Measurements from ENCODE around the gene IQGAP1.

DNA sequence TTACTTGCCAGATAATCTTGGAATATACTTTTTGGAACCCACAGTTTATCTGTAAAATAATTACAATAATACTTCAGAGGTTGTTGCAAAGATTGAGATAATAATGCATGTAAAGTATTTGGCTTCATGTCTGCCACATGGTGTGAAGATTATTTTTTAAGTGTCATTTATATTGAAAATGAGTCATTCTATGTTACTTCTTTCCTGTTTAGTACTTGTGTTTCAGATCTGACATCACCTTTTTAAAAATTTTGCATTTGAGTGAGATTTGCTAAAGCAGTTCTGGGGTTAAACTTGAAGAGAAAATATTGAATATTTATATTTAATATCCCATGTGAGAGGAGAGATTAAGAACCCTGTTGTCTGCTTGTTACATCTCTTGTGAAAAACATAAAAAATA is 31.2 kb downstream of the IQGAP1 start:
- TF ChIP-seq CTCF (conservative IDR thresholded peaks at IDR 0.05; ENCODE audit: low read depth, low read length) (no peak), RCOR1 (IDR thresholded peaks at IDR 0.05; ENCODE audit: insufficient replicate concordance, low read length) (no peak), POLR2A (IDR thresholded peaks at IDR 0.05; ENCODE audit: low read depth, low read length) (no peak), RAD21 (IDR thresholded peaks at IDR 0.05; ENCODE audit: low read length) (no peak), RFX5 (IDR thresholded peaks at IDR 0.05; ENCODE audit: low read depth, low read length) (no peak), SMC3 (IDR thresholded peaks at IDR 0.05; ENCODE audit: low read depth, low read length) (no peak), MAFK (IDR thresholded peaks at IDR 0.05; ENCODE audit: low read depth, low read length) (no peak), MAZ (IDR thresholded peaks at IDR 0.05; ENCODE audit: borderline replicate concordance, low read depth, low read length) (no peak), FOS (IDR thresholded peaks at IDR 0.05; ENCODE audit: low read depth, low read length) (0 out of 2 replicates have a peak, but pooled peaks have one; percentile 10), BHLHE40 (IDR thresholded peaks at IDR 0.05; ENCODE audit: low read depth, low read length) (no peak)
- TF ChIP-seq, protein P1, sequence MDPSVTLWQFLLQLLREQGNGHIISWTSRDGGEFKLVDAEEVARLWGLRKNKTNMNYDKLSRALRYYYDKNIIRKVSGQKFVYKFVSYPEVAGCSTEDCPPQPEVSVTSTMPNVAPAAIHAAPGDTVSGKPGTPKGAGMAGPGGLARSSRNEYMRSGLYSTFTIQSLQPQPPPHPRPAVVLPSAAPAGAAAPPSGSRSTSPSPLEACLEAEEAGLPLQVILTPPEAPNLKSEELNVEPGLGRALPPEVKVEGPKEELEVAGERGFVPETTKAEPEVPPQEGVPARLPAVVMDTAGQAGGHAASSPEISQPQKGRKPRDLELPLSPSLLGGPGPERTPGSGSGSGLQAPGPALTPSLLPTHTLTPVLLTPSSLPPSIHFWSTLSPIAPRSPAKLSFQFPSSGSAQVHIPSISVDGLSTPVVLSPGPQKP (IDR thresholded peaks at IDR 0.05; ENCODE audit: borderline replicate concordance, low read depth, low read length) = no peak
